Amygdala (tissue), 56 donors: ENCODE results near the gene SNCB.
"Not testable (repeated sequence)": the region's sequence is repeated elsewhere in the genome, so short reads cannot be mapped to it uniquely, and the experiment has no call there.

ENCODE experiments used
- DNase-seq, 56 donors: peaks; one replicate each; lab custom pipeline; 2025; lab: John Stamatoyannopoulos, UW

The SNCB gene

GRCh38 chr5:176606032-176606431 is 24.3 kb downstream of the SNCB start:
- DNase-seq = no peak

- DNase-seq = no peak
Measured at GRCh38 chr5:176603091-176603490, 27.2 kb downstream of the SNCB start.

GRCh38 chr5:176601901-176602482 is 28.3 kb downstream of the SNCB start:
- no peak for DNase-seq

GRCh38 chr5:176599749-176600430 is 30.4 kb downstream of the SNCB start:
- DNase-seq = not testable (repeated sequence)

GRCh38 chr5:176597417-176598389 is 32.6 kb downstream of the SNCB start:
- DNase-seq = no peak

- no peak for DNase-seq
Measured at GRCh38 chr5:176596689-176597416, 33.5 kb downstream of the SNCB start.

- no peak for DNase-seq
Measured at GRCh38 chr5:176596069-176596644, 34.2 kb downstream of the SNCB start.

GRCh38 chr5:176595386-176595943 is 34.9 kb downstream of the SNCB start:
- no peak for DNase-seq

- DNase-seq = no peak
Measured at GRCh38 chr5:176594554-176594953, 35.8 kb downstream of the SNCB start.

GRCh38 chr5:176593273-176593869 is 37.0 kb downstream of the SNCB start:
- no peak for DNase-seq

- DNase-seq = no peak
Measured at GRCh38 chr5:176592573-176592972, 37.8 kb downstream of the SNCB start.

GRCh38 chr5:176591667-176592066 is 38.7 kb downstream of the SNCB start:
- DNase-seq = not testable (repeated sequence)

GRCh38 chr5:176590035-176590717 is 40.2 kb downstream of the SNCB start:
- DNase-seq = no peak

GRCh38 chr5:176589039-176589769 is 41.1 kb downstream of the SNCB start:
- DNase-seq = no peak

GRCh38 chr5:176588297-176588696 is 42.0 kb downstream of the SNCB start:
- no peak for DNase-seq

- DNase-seq = no peak
Measured at GRCh38 chr5:176587398-176587797, 42.9 kb downstream of the SNCB start.

GRCh38 chr5:176583076-176583475 is 47.3 kb downstream of the SNCB start:
- DNase-seq = no peak

- DNase-seq = no peak
Measured at GRCh38 chr5:176581361-176581760, 49.0 kb downstream of the SNCB start.
